RWPE2 (cell line): ENCODE data around the gene GAGE12J.
"Not testable (repeated sequence)": the region's sequence is repeated elsewhere in the genome, so short reads cannot be mapped to it uniquely, and the experiment has no call there.

Experiments used
- ATAC-seq: fragments of 200-7000 bp; cut with Tn5 transposase; 3 replicates; pipeline ENCODE4 v1.9.1; 2021; ENCODE audit warnings: low read depth
- DNase-seq: peaks from one replicate; pipeline ENCODE4 v3.0.0-alpha.2; 2020; ENCODE audit warnings: low spot score
- H3K27ac ChIP-seq: fragments of 450-650 bp; 2 replicates; pipeline ENCODE4 v1.5.1; 2017; ENCODE audit warnings: mild to moderate bottlenecking; ENCODE audit not compliant: poor library complexity, severe bottlenecking
- H3K27me3 ChIP-seq: fragments of 250-450 bp; sonication (Bioruptor Pico); 2 replicates; pipeline ENCODE4 v1.5.1; 2021; ENCODE audit warnings: mild to moderate bottlenecking, moderate library complexity; ENCODE audit not compliant: insufficient read depth, poor library complexity, severe bottlenecking
- H3K36me3 ChIP-seq: fragments of 250-450 bp; sonication (Bioruptor Pico); 2 replicates; pipeline ENCODE4 v1.5.1; 2020; ENCODE audit warnings: low read depth, mild to moderate bottlenecking, moderate library complexity
- H3K4me1 ChIP-seq: fragments of 250-450 bp; sonication (Bioruptor Pico); 2 replicates; pipeline ENCODE4 v1.5.1; 2021; ENCODE audit warnings: mild to moderate bottlenecking, moderate library complexity; ENCODE audit not compliant: insufficient read depth, poor library complexity, severe bottlenecking
- H3K4me3 ChIP-seq: fragments of 250-450 bp; sonication (Bioruptor Pico); 2 replicates; pipeline ENCODE4 v1.5.1; 2021; ENCODE audit warnings: mild to moderate bottlenecking, moderate library complexity; ENCODE audit not compliant: severe bottlenecking
- H3K9me3 ChIP-seq: fragments of 250-450 bp; sonication (Bioruptor Pico); 2 replicates; pipeline ENCODE4 v1.5.1; 2021; ENCODE audit warnings: mild to moderate bottlenecking, moderate library complexity; ENCODE audit not compliant: severe bottlenecking

The GAGE12J gene

GRCh38 chrX:49330421-49330820 is 8.6 kb downstream of the GAGE12J start:
- H3K9me3 ChIP-seq, H3K27ac ChIP-seq, H3K27me3 ChIP-seq, ATAC-seq, DNase-seq, H3K36me3 ChIP-seq, H3K4me3 ChIP-seq, H3K4me1 ChIP-seq: not testable (repeated sequence)

- not testable (repeated sequence) for H3K27ac ChIP-seq, H3K9me3 ChIP-seq, DNase-seq, H3K4me3 ChIP-seq, H3K27me3 ChIP-seq, H3K4me1 ChIP-seq, ATAC-seq, H3K36me3 ChIP-seq
Observed at GRCh38 chrX:49331282-49331681, 9.4 kb downstream of the GAGE12J start, which contains the start of gene GAGE13. GAGE13 (plus strand) TSS chrX:49331582; CDS start chrX:49332738, 1,156 bp downstream.

GRCh38 chrX:49331841-49332240 is 10.0 kb downstream of the GAGE12J start:
- not testable (repeated sequence) for H3K9me3 ChIP-seq, ATAC-seq, H3K4me3 ChIP-seq, H3K27ac ChIP-seq, H3K27me3 ChIP-seq, DNase-seq, H3K4me1 ChIP-seq, H3K36me3 ChIP-seq

GRCh38 chrX:49341449-49341848 is 19.6 kb downstream of the GAGE12J start:
- H3K9me3 ChIP-seq, H3K27me3 ChIP-seq, DNase-seq, H3K4me1 ChIP-seq, ATAC-seq, H3K27ac ChIP-seq, H3K36me3 ChIP-seq, H3K4me3 ChIP-seq: not testable (repeated sequence)

GRCh38 chrX:49344496-49345175 is 22.8 kb downstream of the GAGE12J start:
- ATAC-seq, H3K4me3 ChIP-seq, H3K9me3 ChIP-seq, H3K4me1 ChIP-seq, H3K27me3 ChIP-seq, H3K36me3 ChIP-seq, DNase-seq, H3K27ac ChIP-seq: not testable (repeated sequence)

DNA sequence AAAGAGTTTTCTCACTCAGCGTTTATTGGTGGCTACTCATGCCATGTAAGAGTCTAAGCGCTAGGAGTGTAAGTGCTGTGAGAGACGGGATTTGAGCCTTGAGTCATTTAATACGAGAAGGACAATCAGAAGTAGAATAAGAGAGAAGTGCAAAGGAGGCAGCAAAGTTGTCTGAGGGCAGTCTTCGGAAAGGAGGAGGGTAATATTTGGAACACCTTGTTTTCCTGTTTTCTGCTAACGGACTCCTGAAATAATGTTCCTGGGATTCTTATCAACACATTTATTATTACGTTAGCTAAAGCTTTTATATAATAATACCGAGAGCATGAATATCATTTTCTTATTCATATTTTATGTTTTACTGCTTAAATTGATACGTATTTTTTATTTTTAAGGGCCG is 23.6 kb downstream of the GAGE12J start:
- H3K27me3 ChIP-seq, DNase-seq, H3K4me1 ChIP-seq, H3K9me3 ChIP-seq, ATAC-seq, H3K36me3 ChIP-seq, H3K4me3 ChIP-seq, H3K27ac ChIP-seq: not testable (repeated sequence)

- ATAC-seq, H3K9me3 ChIP-seq, H3K27me3 ChIP-seq, H3K36me3 ChIP-seq, H3K27ac ChIP-seq, DNase-seq, H3K4me3 ChIP-seq, H3K4me1 ChIP-seq: not testable (repeated sequence)
Observed at GRCh38 chrX:49346150-49346549, 24.3 kb downstream of the GAGE12J start.
